H9 (cell line): Measurements from ENCODE around the gene PLEK2. TPM values are rescaled to one million over a fixed set of nuclear protein-coding genes. Genes with fewer than 3 reads are reported as not detected.
"Not testable (repeated sequence)": the region's sequence is repeated elsewhere in the genome, so short reads cannot be mapped to it uniquely, and the experiment has no call there.

Experiments
- DNase-seq: peaks from one replicate; pipeline ENCODE4 v3.0.0-alpha.2; 2017
- H2AFZ ChIP-seq: one replicate; pipeline ENCODE4 v1.6.1; 2013; ENCODE audit warnings: mild to moderate bottlenecking, low read length, control low read depth, moderate library complexity
- H2AK5ac ChIP-seq: 2 replicates; pipeline ENCODE4 v1.6.1; 2013; ENCODE audit warnings: low read length, control low read depth, mixed read lengths; ENCODE audit not compliant: insufficient read length
- H2BK120ac ChIP-seq: one replicate; pipeline ENCODE4 v1.6.1; 2013; ENCODE audit warnings: low read depth, mild to moderate bottlenecking, low read length, control low read depth, inconsistent platforms; ENCODE audit not compliant: poor library complexity, severe bottlenecking
- H2BK12ac ChIP-seq: 2 replicates; pipeline ENCODE4 v1.6.1; 2013; ENCODE audit warnings: low read length, control low read depth, mixed read lengths, low read depth; ENCODE audit not compliant: insufficient read length
- H2BK15ac ChIP-seq: 2 replicates; pipeline ENCODE4 v1.6.1; 2013; ENCODE audit warnings: low read depth, low read length, control low read depth
- H2BK20ac ChIP-seq: one replicate; pipeline ENCODE4 v1.6.1; 2013; ENCODE audit warnings: low read depth, mild to moderate bottlenecking, low read length, control low read depth, inconsistent platforms; ENCODE audit not compliant: poor library complexity, severe bottlenecking
- H2BK5ac ChIP-seq: 2 replicates; pipeline ENCODE4 v1.6.1; 2013; ENCODE audit warnings: low read length, control low read depth, mixed read lengths; ENCODE audit not compliant: insufficient read length
- H3K14ac ChIP-seq: 2 replicates; pipeline ENCODE4 v1.6.1; 2013; ENCODE audit warnings: low read length, control low read depth; ENCODE audit not compliant: insufficient read depth
- H3K18ac ChIP-seq: 2 replicates; pipeline ENCODE4 v1.6.1; 2013; ENCODE audit warnings: low read depth, mild to moderate bottlenecking, mixed read lengths, low read length, control low read depth; ENCODE audit not compliant: insufficient read length
- H3K23ac ChIP-seq: 2 replicates; pipeline ENCODE4 v1.6.1; 2013; ENCODE audit warnings: low read length, control low read depth, mixed read lengths, low read depth; ENCODE audit not compliant: insufficient read length
- H3K23me2 ChIP-seq: 2 replicates; pipeline ENCODE4 v1.6.1; 2013; ENCODE audit warnings: low read depth, mild to moderate bottlenecking, mixed read lengths, low read length, control low read depth; ENCODE audit not compliant: insufficient read length, poor library complexity, severe bottlenecking
- H3K27ac ChIP-seq: 2 replicates; pipeline ENCODE4 v1.5.1; 2013; ENCODE audit warnings: low read length, control low read depth, mixed read lengths, low read depth; ENCODE audit not compliant: insufficient read length
- H3K27me3 ChIP-seq: 2 replicates; pipeline ENCODE4 v1.6.1; 2013; ENCODE audit warnings: low read length, control low read depth, inconsistent platforms; ENCODE audit not compliant: insufficient read depth
- H3K4ac ChIP-seq: 2 replicates; pipeline ENCODE4 v1.6.1; 2013; ENCODE audit warnings: low read depth, mild to moderate bottlenecking, control low read depth, inconsistent platforms, low read length, moderate library complexity
- H3K4me1 ChIP-seq: 2 replicates; pipeline ENCODE4 v1.6.1; 2013; ENCODE audit warnings: low read length, control low read depth, inconsistent platforms; ENCODE audit not compliant: insufficient read depth
- H3K4me2 ChIP-seq: 2 replicates; pipeline ENCODE4 v1.6.1; 2013; ENCODE audit warnings: low read length, control low read depth, mixed read lengths; ENCODE audit not compliant: insufficient read length, insufficient read depth
- H3K56ac ChIP-seq: 2 replicates; pipeline ENCODE4 v1.6.1; 2013; ENCODE audit warnings: low read depth, mild to moderate bottlenecking, mixed read lengths, low read length, control low read depth; ENCODE audit not compliant: insufficient read length
- H3K79me1 ChIP-seq: 2 replicates; pipeline ENCODE4 v1.6.1; 2013; ENCODE audit warnings: low read depth, mild to moderate bottlenecking, moderate library complexity, low read length, control low read depth, inconsistent platforms; ENCODE audit not compliant: insufficient read depth, poor library complexity, severe bottlenecking
- H3K79me2 ChIP-seq: 2 replicates; pipeline ENCODE4 v1.6.1; 2013; ENCODE audit warnings: low read length, control low read depth, inconsistent platforms; ENCODE audit not compliant: insufficient read depth
- H3K9ac ChIP-seq: 2 replicates; pipeline ENCODE4 v1.6.1; 2013; ENCODE audit warnings: low read length, control low read depth, mixed read lengths; ENCODE audit not compliant: insufficient read length; ENCODE audit errors: extremely low read depth
- H3K9me3 ChIP-seq: one replicate; pipeline ENCODE4 v1.6.1; 2013; ENCODE audit warnings: low read depth, low read length, inconsistent platforms; ENCODE audit not compliant: control insufficient read depth
- H3T11ph ChIP-seq: one replicate; pipeline ENCODE4 v1.6.1; 2013; ENCODE audit warnings: mild to moderate bottlenecking, low read length, control low read depth, inconsistent platforms
- H4K20me1 ChIP-seq: one replicate; pipeline ENCODE4 v1.6.1; 2013; ENCODE audit not compliant: control insufficient read depth, insufficient read length, insufficient read depth
- H4K5ac ChIP-seq: 2 replicates; pipeline ENCODE4 v1.6.1; 2013; ENCODE audit warnings: low read depth, mild to moderate bottlenecking, mixed read lengths, low read length, control low read depth; ENCODE audit not compliant: insufficient read length
- H4K8ac ChIP-seq: replicated peaks from 2 replicates; pipeline ENCODE4 v1.6.1; 2013; ENCODE audit warnings: low read length, control low read depth, mixed read lengths, low read depth; ENCODE audit not compliant: insufficient read length
- H4K91ac ChIP-seq: 2 replicates; pipeline ENCODE4 v1.6.1; 2013; ENCODE audit warnings: low read depth, mild to moderate bottlenecking, moderate library complexity, mixed read lengths, low read length, control low read depth; ENCODE audit not compliant: insufficient read length
- H3K27ac Mint-ChIP-seq, 3 experiments: 2 replicates in 2 of 3; 3 replicates in 1 of 3; pipeline ENCODE4 v1.8.0; 2020 to 2021; ENCODE audit warnings: mixed read lengths in 3 of 3, mild to moderate bottlenecking in 1 of 3, moderate library complexity in 1 of 3
- H3K27me3 Mint-ChIP-seq: 2 replicates; pipeline ENCODE4 v1.8.0; 2021; ENCODE audit warnings: low read depth, mild to moderate bottlenecking, moderate library complexity, mixed read lengths
- H3K36me3 Mint-ChIP-seq, 3 experiments: 2 replicates in 2 of 3; 3 replicates in 1 of 3; pipeline ENCODE4 v1.8.0; 2020 to 2021; ENCODE audit warnings: low read depth in 3 of 3, mixed read lengths in 3 of 3; ENCODE audit not compliant: insufficient read depth in 1 of 3
- H3K4me1 Mint-ChIP-seq, 2 experiments: 2 replicates each; pipeline ENCODE4 v1.8.0; 2020; ENCODE audit warnings: mixed read lengths in 2 of 2
- H3K4me3 Mint-ChIP-seq, 2 experiments: 2 replicates in 1 of 2; 3 replicates in 1 of 2; pipeline ENCODE4 v1.8.0; 2020 to 2021; ENCODE audit warnings: mild to moderate bottlenecking in 2 of 2, mixed read lengths in 2 of 2, moderate library complexity in 1 of 2
- H3K9me3 Mint-ChIP-seq, 2 experiments: 2 replicates in 1 of 2; 3 replicates in 1 of 2; pipeline ENCODE4 v1.8.0; 2020; ENCODE audit warnings: mild to moderate bottlenecking in 2 of 2, mixed read lengths in 2 of 2, moderate library complexity in 1 of 2
- CTCF ChIP-seq: fragments of 200-600 bp; sonication (generic); conservative IDR thresholded peaks from 3 replicates; pipeline ENCODE4 v1.8.0; 2021; ENCODE audit warnings: antibody characterized with exemption, mild to moderate bottlenecking
- WGBS: extraction: QIAGEN DNeasy Blood & Tissue Kit; methylation state at CpG from one replicate; pipeline ENCODE4 v1.1.7; 2013; ENCODE audit warnings: missing lambda C conversion rate, low lambda C conversion rate, mixed read lengths; ENCODE audit not compliant: insufficient read length; ENCODE audit errors: extremely low coverage; 5-methylcytosine and 5-hydroxymethylcytosine counted together
- total RNA-seq: library from RNA; stranded (reverse); gene quantifications from 2 replicates; pipeline ENCODE4 v1.2.1, GENCODE V29; 2021

Gene PLEK2
- total RNA-seq, 1 experiment from 2014 or later: not detected

- no peak overlapping the region for H2BK5ac ChIP-seq
Observed at GRCh38 chr14:67453575-67454300, 41.8 kb upstream of the PLEK2 start.

GRCh38 chr14:67451667-67452066 lies 39.7 kb upstream of the PLEK2 start:
- peaks cover 25 to 32% of the 10 kb centered on the region in 2 experiments for H3K9me3 Mint-ChIP-seq

More at GRCh38 chr14:67453575-67454300, 41.8 kb upstream of the PLEK2 start:
- Histone ChIP-seq H2BK20ac (no peak overlapping the region), H3K27me3 (no peaks in the 10 kb centered on the region), H3K18ac (no peak overlapping the region), H3K4ac (no peak overlapping the region), H4K8ac (no peak overlapping the region), H3K23ac (no peak overlapping the region), H2AFZ (no peak overlapping the region), H3K4me1 (peaks cover 2% of the 10 kb centered on the region; the same call in 1 of the 2 replicates), H3K9me3 (peaks cover 5% of the 10 kb centered on the region), H4K5ac (no peak overlapping the region), H2AK5ac (no peak overlapping the region), H2BK15ac (no peak overlapping the region), H3K9ac (no peak overlapping the region), H3K27ac (no peak overlapping the region), H3K23me2 (no peaks in the 10 kb centered on the region), H2BK120ac (no peak overlapping the region), H2BK12ac (no peak overlapping the region), H3T11ph (no peak overlapping the region), H3K14ac (no peak overlapping the region), H3K79me1 (no peaks in the 10 kb centered on the region), H4K91ac (no peak overlapping the region), H3K4me2 (no peak overlapping the region), H3K79me2 (no peaks in the 10 kb centered on the region), H3K56ac (no peak overlapping the region), H4K20me1 (no peaks in the 10 kb centered on the region)
- H3K36me3 Mint-ChIP-seq: peaks cover 12 to 20% (median 12%) of the 10 kb centered on the region in 3 experiments
- no peak overlapping the region for H3K27ac Mint-ChIP-seq
- H3K4me1 Mint-ChIP-seq: peaks cover 13 to 14% of the 10 kb centered on the region in 2 experiments
- no peak for DNase-seq
- H3K4me3 Mint-ChIP-seq: no peak overlapping the region
- peaks cover 7% of the 10 kb centered on the region for H3K27me3 Mint-ChIP-seq
- no CpG with 5 or more reads among the region's 5 CpGs for WGBS
- TF ChIP-seq CTCF: peak; percentile 30; the same call in 1 of the 3 replicates
- peaks cover 25 to 26% of the 10 kb centered on the region in 2 experiments for H3K9me3 Mint-ChIP-seq

More at GRCh38 chr14:67451667-67452066, 39.7 kb upstream of the PLEK2 start:
- H3K23ac ChIP-seq, DNase-seq, H4K91ac ChIP-seq, H2AK5ac ChIP-seq, H3K14ac ChIP-seq, H4K20me1 ChIP-seq, H3T11ph ChIP-seq, H3K9me3 ChIP-seq, H2AFZ ChIP-seq, H3K27ac Mint-ChIP-seq, H2BK20ac ChIP-seq, H2BK120ac ChIP-seq, H4K8ac ChIP-seq, H3K4ac ChIP-seq, H3K4me1 ChIP-seq, H2BK5ac ChIP-seq, H3K56ac ChIP-seq, H3K23me2 ChIP-seq, H4K5ac ChIP-seq, H3K27me3 Mint-ChIP-seq, H3K79me2 ChIP-seq, H3K4me2 ChIP-seq, H2BK12ac ChIP-seq, H3K27me3 ChIP-seq, H3K4me3 Mint-ChIP-seq, H3K79me1 ChIP-seq, H3K18ac ChIP-seq, H2BK15ac ChIP-seq, H3K9ac ChIP-seq, H3K27ac ChIP-seq: not testable (repeated sequence)
- H3K36me3 Mint-ChIP-seq: peaks cover 12 to 21% (median 12%) of the 10 kb centered on the region in 3 experiments
- no CpG with 5 or more reads among the region's 6 CpGs for WGBS
- peaks cover 10 to 15% of the 10 kb centered on the region in 2 experiments for H3K4me1 Mint-ChIP-seq
